GM23338 (cell line): ENCODE measurements around the gene SLC48A1.

Experiments used
- CTCF ChIP-seq, 2 experiments: fragments of 200-600 bp in 1 of 2; sonication (generic) in 1 of 2; conservative IDR thresholded peaks; 2 replicates each; pipeline versions ENCODE4 v1.5.1 to v1.6.1; 2016 to 2017; ENCODE audit warnings: antibody characterized with exemption in 2 of 2, low read depth in 2 of 2, mild to moderate bottlenecking in 2 of 2, moderate library complexity in 1 of 2
- POLR2AphosphoS5 ChIP-seq: IDR thresholded peaks from 2 replicates; pipeline ENCODE4 v1.6.1; 2016; ENCODE audit warnings: antibody characterized with exemption, low read depth
- REST ChIP-seq: IDR thresholded peaks from one replicate; pipeline ENCODE4 v1.6.1; 2018; ENCODE audit warnings: antibody characterized with exemption; ENCODE audit not compliant: unreplicated experiment

GRCh38 chr12:47786662-47787280, 13.7 kb downstream of the SLC48A1 start:
- TF ChIP-seq POLR2AphosphoS5, result no peak
- TF ChIP-seq CTCF (conservative IDR thresholded peaks at IDR 0.05; ENCODE audit: low read depth in 2 of 2), result no peak
- TF ChIP-seq REST, result no peak
